HG03108 (cell line): Measurements from ENCODE around the gene RNF157.

Experiments used
- ATAC-seq: cut with Tn5 transposase; IDR thresholded peaks from one replicate; pipeline ENCODE4 v1.9.1; 2021; ENCODE audit warnings: moderate library complexity; ENCODE audit not compliant: unreplicated experiment

Gene RNF157

GRCh38 chr17:76163919-76164318 lies 76.4 kb downstream of the RNF157 start:
- no peak for ATAC-seq

- no peak for ATAC-seq
These were observed 78.5 kb downstream of the RNF157 start for GRCh38 chr17:76161619-76162266.

GRCh38 chr17:76160896-76161528 lies 79.3 kb downstream of the RNF157 start:
- ATAC-seq = no peak

GRCh38 chr17:76159157-76159556 lies 81.1 kb downstream of the RNF157 start:
- ATAC-seq = no peak

- no peak for ATAC-seq
These were observed 82.5 kb downstream of the RNF157 start for GRCh38 chr17:76157759-76158158.

GRCh38 chr17:76156662-76156991 lies 83.7 kb downstream of the RNF157 start:
- no peak for ATAC-seq

GRCh38 chr17:76155988-76156661 lies 84.2 kb downstream of the RNF157 start:
- ATAC-seq = no peak

GRCh38 chr17:76154936-76155845 lies 85.1 kb downstream of the RNF157 start:
- ATAC-seq = no peak

GRCh38 chr17:76154292-76154691 lies 86.0 kb downstream of the RNF157 start:
- no peak for ATAC-seq

- no peak for ATAC-seq
These were observed 86.7 kb downstream of the RNF157 start for GRCh38 chr17:76153640-76154039.

- no peak for ATAC-seq
These were observed 87.1 kb downstream of the RNF157 start for GRCh38 chr17:76153202-76153601.

- ATAC-seq = no peak
These were observed 87.7 kb downstream of the RNF157 start for GRCh38 chr17:76152591-76152990.

GRCh38 chr17:76151896-76152454 lies 88.3 kb downstream of the RNF157 start:
- ATAC-seq = no peak

GRCh38 chr17:76150712-76151622 lies 89.3 kb downstream of the RNF157 start:
- no peak for ATAC-seq

GRCh38 chr17:76149214-76149613 lies 91.1 kb downstream of the RNF157 start:
- ATAC-seq = no peak

GRCh38 chr17:76148015-76148326 lies 92.3 kb downstream of the RNF157 start:
- ATAC-seq = no peak

- ATAC-seq = no peak
These were observed 92.9 kb downstream of the RNF157 start for GRCh38 chr17:76147211-76148014.

GRCh38 chr17:76146053-76146851 lies 94.0 kb downstream of the RNF157 start:
- no peak for ATAC-seq
